Upper lobe of left lung (tissue), 6 donors: Measurements from ENCODE around the gene SNTG2. TPM values are rescaled to one million over a fixed set of nuclear protein-coding genes. Genes with fewer than 3 reads are reported as not detected.
"Not testable (repeated sequence)": the region's sequence is repeated elsewhere in the genome, so short reads cannot be mapped to it uniquely, and the experiment has no call there.

Experiments used
- ATAC-seq, 2 donors: fragments of 200-7000 bp; cut with Tn5 transposase; one replicate each; pipeline ENCODE4 v1.9.1; 2022; ENCODE audit warnings: mild to moderate bottlenecking in 2 of 2, moderate library complexity in 2 of 2; ENCODE audit not compliant: low FRiP score in 2 of 2
- DNase-seq, 2 donors: peaks; one replicate each; pipeline ENCODE4 v3.0.0-alpha.2; 2019 to 2020
- H3K27ac ChIP-seq, 4 donors: fragments of 200-600 bp; sonication (generic); one replicate each; pipeline ENCODE4 v1.5.1; 2016 to 2019
- H3K27me3 ChIP-seq, 4 donors: fragments of 200-600 bp; sonication (generic); one replicate each; pipeline ENCODE4 v1.5.1; 2017 to 2019
- H3K36me3 ChIP-seq, 4 donors: fragments of 200-600 bp; sonication (generic); one replicate each; pipeline ENCODE4 v1.5.1; 2016 to 2019
- H3K4me1 ChIP-seq, 4 donors: fragments of 200-600 bp; sonication (generic); one replicate each; pipeline ENCODE4 v1.5.1; 2018 to 2019
- H3K4me3 ChIP-seq, 4 donors: fragments of 200-600 bp; sonication (generic); one replicate each; pipeline ENCODE4 v1.5.1; 2017 to 2019; ENCODE audit warnings: mild to moderate bottlenecking in 2 of 4, moderate library complexity in 1 of 4
- H3K9me3 ChIP-seq, 4 donors: fragments of 200-600 bp; sonication (generic); one replicate each; pipeline ENCODE4 v1.5.1; 2018 to 2019
- CTCF ChIP-seq, 6 experiments: fragments of 450-650 bp in 4 of 6; fragments of 200-600 bp in 2 of 6; sonication (generic) in 2 of 6; IDR thresholded peaks; one replicate each; pipeline ENCODE4 v1.5.1; 2016 to 2019; ENCODE audit warnings: antibody characterized with exemption in 6 of 6
- EP300 ChIP-seq, 4 donors: sonication (generic); formaldehyde crosslinking; IDR thresholded peaks; one replicate each; pipeline ENCODE4 v1.5.1; 2017; ENCODE audit warnings: antibody characterized with exemption in 4 of 4, control low read depth in 2 of 4
- POLR2A ChIP-seq, 4 donors: fragments of 450-650 bp; IDR thresholded peaks; one replicate each; pipeline ENCODE4 v1.5.1; 2016 to 2017; ENCODE audit warnings: antibody characterized with exemption in 4 of 4, mild to moderate bottlenecking in 2 of 4
- POLR2AphosphoS5 ChIP-seq, 2 donors: sonication (generic); formaldehyde crosslinking; IDR thresholded peaks; one replicate each; pipeline ENCODE4 v1.5.1; 2017; ENCODE audit warnings: antibody characterized with exemption in 2 of 2
- WGBS, 2 donors: methylation state at CpG; one replicate each; pipeline ENCODE4 v1.1.5; 2017 to 2018; 5-methylcytosine and 5-hydroxymethylcytosine counted together
- total RNA-seq, 6 donors: library from RNA; depleted of rRNA in 4 of 6; stranded (reverse); fragments of >200 nt in 4 of 6; gene quantifications; one replicate each; pipeline versions ENCODE4 v1.1.0 to v1.2.1, GENCODE V29; 2016 to 2021
- donor health status: DM: no; HTN: no; CAD: no; lungs with moderate emphysema.
- donor health status: DM: no; HTN: yes; CAD: no; lungs with severe emphysema.

The SNTG2 gene
- total RNA-seq, 6 donors from 2014 or later = 1.1 to 13.6 (median 3.0) TPM

DNA sequence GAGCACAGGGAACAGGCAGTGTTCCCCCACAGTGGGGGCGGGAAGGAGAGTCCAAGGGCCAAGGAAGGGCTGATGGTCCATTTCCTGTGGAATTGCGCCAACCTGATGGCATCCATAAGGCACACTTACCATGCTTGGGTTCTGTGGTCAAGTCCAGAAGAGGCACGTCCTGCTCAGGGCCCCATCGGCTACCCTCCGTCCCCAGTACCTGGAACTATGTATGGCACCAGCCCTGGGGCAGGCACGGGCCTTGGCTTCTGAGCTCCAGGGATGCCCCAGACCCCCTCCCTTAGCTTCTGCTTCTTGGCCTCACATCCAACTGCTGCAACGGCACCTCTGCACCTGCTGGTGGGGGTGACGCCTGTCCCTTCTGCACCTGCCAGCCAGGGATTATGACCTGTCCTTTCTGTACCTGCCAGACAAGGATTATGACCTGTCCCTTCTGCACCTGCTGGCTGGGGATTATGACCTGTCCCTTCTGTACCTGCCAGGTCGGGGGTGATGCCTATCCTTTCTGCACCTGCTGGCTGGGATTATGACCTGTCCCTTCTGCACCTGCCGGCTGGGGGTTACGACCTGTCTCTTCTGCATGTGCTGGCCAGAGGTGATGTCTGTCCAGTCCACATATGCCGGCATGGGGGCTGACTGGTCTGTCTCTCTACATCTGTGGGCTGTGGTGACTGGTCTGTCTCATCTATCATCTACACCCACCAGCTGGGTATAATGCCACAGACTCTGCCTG, 45.4 kb upstream of the SNTG2 start:
- Histone ChIP-seq H3K4me3 (no peak overlapping the region), H3K4me1 (no peaks in the 10 kb centered on the region), H3K27me3 (no peaks in the 10 kb centered on the region), H3K9me3 (no peaks in the 10 kb centered on the region), H3K27ac (no peak overlapping the region), H3K36me3 (no peaks in the 10 kb centered on the region)
- TF ChIP-seq POLR2AphosphoS5 (IDR thresholded peaks at IDR 0.05) (no peak), CTCF (IDR thresholded peaks at IDR 0.05) (no peak), EP300 (IDR thresholded peaks at IDR 0.05) (no peak), POLR2A (IDR thresholded peaks at IDR 0.05) (no peak)
- DNase-seq (peak in 1 of 2 donors; percentile 37), ATAC-seq (peak; percentile 16 to 44)
- 78 to 88% methylated on average over 10 to 11 of the region's 12 CpGs for WGBS, 2 donors

GRCh38 chr2:905833-906140, 44.9 kb upstream of the SNTG2 start:
- H3K4me3 ChIP-seq = no peak overlapping the region
- no peak overlapping the region for H3K27ac ChIP-seq
- no peaks in the 10 kb centered on the region for H3K4me1 ChIP-seq
- no peaks in the 10 kb centered on the region for H3K27me3 ChIP-seq
- TF ChIP-seq CTCF (IDR thresholded peaks at IDR 0.05) (no peak), EP300 (IDR thresholded peaks at IDR 0.05) (no peak), POLR2AphosphoS5 (IDR thresholded peaks at IDR 0.05) (no peak), POLR2A (IDR thresholded peaks at IDR 0.05) (no peak)
- ATAC-seq (no peak), DNase-seq (no peak)
- no peaks in the 10 kb centered on the region for H3K9me3 ChIP-seq
- 78 to 83% methylated on average over 4 to 5 of the region's 5 CpGs for WGBS, 2 donors
- H3K36me3 ChIP-seq = no peaks in the 10 kb centered on the region

DNA sequence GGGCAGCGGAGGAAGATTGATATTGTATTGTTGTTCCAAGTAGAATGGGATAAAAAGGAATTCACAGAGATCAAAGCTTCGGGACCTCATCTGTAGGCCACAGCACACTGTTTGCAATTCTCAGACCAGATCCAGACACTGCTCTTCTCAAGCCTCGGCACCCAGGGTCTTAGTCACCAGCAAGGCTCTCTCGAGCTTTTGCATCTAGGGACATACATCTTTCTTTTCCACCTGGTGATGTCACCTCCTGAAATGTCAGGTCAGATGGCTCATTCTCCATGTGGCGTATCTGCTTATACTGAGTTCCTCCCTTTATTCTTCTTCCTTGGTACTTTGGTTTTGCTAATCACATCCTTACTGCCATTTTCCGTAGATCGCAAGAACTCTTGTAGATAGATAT, 42.9 kb upstream of the SNTG2 start:
- H3K4me1 ChIP-seq = no peaks in the 10 kb centered on the region
- ATAC-seq = no peak
- 72 to 81% methylated on average over 7 of the region's 7 CpGs for WGBS, 2 donors

GRCh38 chr2:908568-908967, 42.1 kb upstream of the SNTG2 start:
- DNase-seq (no peak), ATAC-seq (no peak)
- Histone ChIP-seq H3K9me3 (no peaks in the 10 kb centered on the region), H3K27ac (no peak overlapping the region), H3K36me3 (no peaks in the 10 kb centered on the region), H3K4me1 (no peaks in the 10 kb centered on the region), H3K27me3 (no peaks in the 10 kb centered on the region), H3K4me3 (no peak overlapping the region)
- TF ChIP-seq CTCF (IDR thresholded peaks at IDR 0.05) = no peak
- TF ChIP-seq POLR2A (IDR thresholded peaks at IDR 0.05) = no peak
- no peak for TF ChIP-seq POLR2AphosphoS5 (IDR thresholded peaks at IDR 0.05)
- TF ChIP-seq EP300 (IDR thresholded peaks at IDR 0.05) = no peak
- WGBS, 2 donors = 82 to 91% methylated on average over 4 of the region's 4 CpGs

More for the DNA sequence above, 42.9 kb upstream of the SNTG2 start:
- no peak overlapping the region for H3K27ac ChIP-seq
- H3K9me3 ChIP-seq = no peaks in the 10 kb centered on the region
- no peak overlapping the region for H3K4me3 ChIP-seq
- DNase-seq = no peak
- no peaks in the 10 kb centered on the region for H3K36me3 ChIP-seq
- no peaks in the 10 kb centered on the region for H3K27me3 ChIP-seq
- no peak for TF ChIP-seq POLR2AphosphoS5 (IDR thresholded peaks at IDR 0.05)
- no peak for TF ChIP-seq POLR2A (IDR thresholded peaks at IDR 0.05)
- no peak for TF ChIP-seq CTCF (IDR thresholded peaks at IDR 0.05)
- no peak for TF ChIP-seq EP300 (IDR thresholded peaks at IDR 0.05)

DNA sequence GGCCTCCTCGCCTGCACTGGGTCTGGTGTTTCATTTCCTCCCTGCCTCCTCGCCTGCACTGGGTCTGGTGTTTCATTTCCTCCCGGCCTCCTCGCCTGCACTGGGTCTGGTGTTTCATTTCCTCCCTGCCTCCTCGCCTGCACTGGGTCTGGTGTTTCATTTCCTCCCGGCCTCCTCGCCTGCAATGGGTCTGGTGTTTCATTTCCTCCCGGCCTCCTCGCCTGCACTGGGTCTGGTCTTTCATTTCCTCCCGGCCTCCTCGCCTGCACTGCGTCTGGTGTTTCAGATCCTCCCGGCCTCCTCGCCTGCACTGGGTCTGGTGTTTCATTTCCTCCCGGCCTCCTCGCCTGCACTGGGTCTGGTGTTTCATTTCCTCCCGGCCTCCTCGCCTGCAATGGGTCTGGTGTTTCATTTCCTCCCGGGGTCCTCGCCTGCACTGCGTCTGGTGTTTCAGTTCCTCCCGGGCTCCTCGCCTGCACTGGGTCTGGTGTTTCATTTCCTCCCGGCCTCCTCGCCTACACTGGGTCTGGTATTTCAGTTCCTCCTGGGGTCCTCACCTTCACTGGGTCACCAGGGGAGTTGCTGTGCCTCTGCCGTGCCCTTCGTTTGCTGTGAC, 40.8 kb upstream of the SNTG2 start:
- WGBS, 2 donors = 80 to 84% methylated on average over 27 of the region's 27 CpGs
- not testable (repeated sequence) for DNase-seq, H3K27ac ChIP-seq, H3K27me3 ChIP-seq, H3K9me3 ChIP-seq, H3K4me1 ChIP-seq, H3K4me3 ChIP-seq, ATAC-seq, H3K36me3 ChIP-seq
